NCI-H1417 treated with DMSO at 0.1 percent for 48 hours (cell line): ENCODE results near the gene GYG2.
"Not testable (repeated sequence)": the region's sequence is repeated elsewhere in the genome, so short reads cannot be mapped to it uniquely, and the experiment has no call there.

Source experiments
- DNase-seq: peaks from one replicate; lab custom pipeline; 2025; lab: John Stamatoyannopoulos, UW

GYG2 gene

GRCh38 chrX:2828344-2828958 is at the start of gene GYG2:
Gene GYG2, plus strand, starts transcription at chrX:2828930. Its CDS starts 1,259 bp downstream, at chrX:2830189.
- DNase-seq: no peak

GRCh38 chrX:2780472-2781225 is 48.1 kb upstream of the GYG2 start:
- DNase-seq: not testable (repeated sequence)

- DNase-seq: no peak
Observed at GRCh38 chrX:2781226-2781571, 47.5 kb upstream of the GYG2 start.

GRCh38 chrX:2781698-2782097 is 47.0 kb upstream of the GYG2 start:
- no peak for DNase-seq

- DNase-seq: no peak
Observed at GRCh38 chrX:2782171-2782570, 46.6 kb upstream of the GYG2 start.

GRCh38 chrX:2782778-2783177 is 46.0 kb upstream of the GYG2 start:
- no peak for DNase-seq

- no peak for DNase-seq
Observed at GRCh38 chrX:2784026-2784425, 44.7 kb upstream of the GYG2 start.

- no peak for DNase-seq
Observed at GRCh38 chrX:2785538-2785937, 43.2 kb upstream of the GYG2 start.

- DNase-seq: no peak
Observed at GRCh38 chrX:2788980-2789379, 39.8 kb upstream of the GYG2 start.

GRCh38 chrX:2789569-2789968 is 39.2 kb upstream of the GYG2 start:
- DNase-seq: no peak

- no peak for DNase-seq
Observed at GRCh38 chrX:2793752-2794151, 35.0 kb upstream of the GYG2 start.

GRCh38 chrX:2794336-2794735 is 34.4 kb upstream of the GYG2 start:
- no peak for DNase-seq

GRCh38 chrX:2796808-2797207 is 31.9 kb upstream of the GYG2 start:
- not testable (repeated sequence) for DNase-seq

GRCh38 chrX:2799369-2799768 is 29.4 kb upstream of the GYG2 start:
- DNase-seq: no peak

- not testable (repeated sequence) for DNase-seq
Observed at GRCh38 chrX:2799980-2800379, 28.8 kb upstream of the GYG2 start.

GRCh38 chrX:2801223-2801622 is 27.5 kb upstream of the GYG2 start:
- DNase-seq: no peak

GRCh38 chrX:2802376-2803090 is 26.2 kb upstream of the GYG2 start:
- DNase-seq: not testable (repeated sequence)

GRCh38 chrX:2803486-2803885 is 25.2 kb upstream of the GYG2 start:
- DNase-seq: not testable (repeated sequence)

GRCh38 chrX:2804106-2804843 is 24.5 kb upstream of the GYG2 start:
- not testable (repeated sequence) for DNase-seq

GRCh38 chrX:2804858-2805257 is 23.9 kb upstream of the GYG2 start:
- DNase-seq: not testable (repeated sequence)

GRCh38 chrX:2811271-2811670 is 17.5 kb upstream of the GYG2 start:
- no peak for DNase-seq

- not testable (repeated sequence) for DNase-seq
Observed at GRCh38 chrX:2812161-2812907, 16.4 kb upstream of the GYG2 start.
